Nephron progenitor cell (in vitro differentiated cells): Measurements from ENCODE around the gene LNPEP.
A peak's percentile ranks its signal among the peaks of the same experiment; 100 is the strongest.

Source experiments
- DNase-seq: peaks from one replicate; pipeline ENCODE4 v3.0.0; 2021
- H3K27ac Mint-ChIP-seq: 2 replicates; pipeline ENCODE4 v1.8.0; 2021; ENCODE audit warnings: mild to moderate bottlenecking, moderate library complexity, mixed read lengths
- H3K27me3 Mint-ChIP-seq: 2 replicates; pipeline ENCODE4 v1.8.0; 2021; ENCODE audit warnings: mild to moderate bottlenecking, low read depth, mixed read lengths; ENCODE audit not compliant: poor library complexity
- H3K36me3 Mint-ChIP-seq: 2 replicates; pipeline ENCODE4 v1.8.0; 2021; ENCODE audit warnings: low read depth, mixed read lengths
- H3K4me1 Mint-ChIP-seq: 2 replicates; pipeline ENCODE4 v1.8.0; 2021; ENCODE audit warnings: mixed read lengths
- H3K4me3 Mint-ChIP-seq: 2 replicates; pipeline ENCODE4 v1.8.0; 2021; ENCODE audit warnings: mild to moderate bottlenecking, moderate library complexity, mixed read lengths
- H3K9me3 Mint-ChIP-seq: 2 replicates; pipeline ENCODE4 v1.8.0; 2021; ENCODE audit warnings: mild to moderate bottlenecking, moderate library complexity, mixed read lengths
- CTCF ChIP-seq: fragments of 200-600 bp; sonication (generic); IDR thresholded peaks from 2 replicates; pipeline ENCODE4 v1.5.0; 2021; ENCODE audit warnings: antibody characterized with exemption

Gene LNPEP

GRCh38 chr5:96934708-96935558, 947 bp upstream of the LNPEP start:
- peak; percentile 88 for DNase-seq
- Mint-ChIP-seq H3K4me3 (peak overlapping the region; percentile 92), H3K4me1 (peaks cover 53% of the 10 kb centered on the region), H3K27me3 (peaks cover 27% of the 10 kb centered on the region), H3K27ac (peak overlapping the region; percentile 99), H3K9me3 (no peaks in the 10 kb centered on the region), H3K36me3 (no peaks in the 10 kb centered on the region)
- TF ChIP-seq CTCF, result no peak

- H3K36me3 Mint-ChIP-seq, result peaks cover 9% of the 10 kb centered on the region
- H3K9me3 Mint-ChIP-seq, result no peaks in the 10 kb centered on the region
- DNase-seq, result peak; percentile 23
- peak overlapping the region; percentile 92 for H3K4me3 Mint-ChIP-seq
- H3K27me3 Mint-ChIP-seq, result peaks cover 24% of the 10 kb centered on the region
- no peak overlapping the region for H3K27ac Mint-ChIP-seq
- no peak for TF ChIP-seq CTCF
- H3K4me1 Mint-ChIP-seq, result peaks cover 42% of the 10 kb centered on the region
Measured at GRCh38 chr5:96936431-96937320, 796 bp downstream of the LNPEP start.

GRCh38 chr5:96940586-96940985, 4.7 kb downstream of the LNPEP start:
- Mint-ChIP-seq H3K36me3 (peaks cover 12% of the 10 kb centered on the region), H3K27me3 (peaks cover 18% of the 10 kb centered on the region), H3K4me3 (no peak overlapping the region), H3K4me1 (peaks cover 14% of the 10 kb centered on the region), H3K27ac (no peak overlapping the region), H3K9me3 (no peaks in the 10 kb centered on the region)
- DNase-seq, result no peak
- TF ChIP-seq CTCF, result no peak

GRCh38 chr5:96941140-96941539, 5.3 kb downstream of the LNPEP start:
- Mint-ChIP-seq H3K4me3 (no peak overlapping the region), H3K9me3 (no peaks in the 10 kb centered on the region), H3K4me1 (peaks cover 14% of the 10 kb centered on the region), H3K27ac (no peak overlapping the region), H3K36me3 (peaks cover 12% of the 10 kb centered on the region), H3K27me3 (peaks cover 18% of the 10 kb centered on the region)
- TF ChIP-seq CTCF, result no peak
- DNase-seq, result no peak

- Mint-ChIP-seq H3K4me3 (no peak overlapping the region), H3K9me3 (no peaks in the 10 kb centered on the region), H3K27ac (no peak overlapping the region), H3K27me3 (peaks cover 17% of the 10 kb centered on the region), H3K4me1 (peaks cover 8% of the 10 kb centered on the region), H3K36me3 (peaks cover 12% of the 10 kb centered on the region)
- no peak for TF ChIP-seq CTCF
- no peak for DNase-seq
Measured at GRCh38 chr5:96942078-96942477, 6.2 kb downstream of the LNPEP start.
